HG03439 (cell line): Measurements from ENCODE around the gene KAZN.

Experiments
- ATAC-seq: cut with Tn5 transposase; IDR thresholded peaks from one replicate; pipeline ENCODE4 v1.9.1; 2021; ENCODE audit warnings: mild to moderate bottlenecking, moderate library complexity; ENCODE audit not compliant: unreplicated experiment

KAZN gene

GRCh38 chr1:14812189-14812588 lies 213.7 kb downstream of the KAZN start:
- ATAC-seq: no peak

GRCh38 chr1:14815175-14815877 lies 216.8 kb downstream of the KAZN start:
- ATAC-seq: no peak

- no peak for ATAC-seq
Measured at GRCh38 chr1:14817223-14818170, 219.0 kb downstream of the KAZN start.

- no peak for ATAC-seq
Measured at GRCh38 chr1:14820295-14821085, 222.0 kb downstream of the KAZN start.

GRCh38 chr1:14822493-14822892 lies 224.0 kb downstream of the KAZN start:
- no peak for ATAC-seq

- no peak for ATAC-seq
Measured at GRCh38 chr1:14822996-14823395, 224.5 kb downstream of the KAZN start.

- no peak for ATAC-seq
Measured at GRCh38 chr1:14824314-14824915, 225.9 kb downstream of the KAZN start.

GRCh38 chr1:14825396-14825795 lies 226.9 kb downstream of the KAZN start:
- ATAC-seq: no peak

- ATAC-seq: no peak
Measured at GRCh38 chr1:14826172-14826636, 227.7 kb downstream of the KAZN start.

GRCh38 chr1:14826731-14827326 lies 228.3 kb downstream of the KAZN start:
- ATAC-seq: no peak

GRCh38 chr1:14827870-14828269 lies 229.4 kb downstream of the KAZN start:
- ATAC-seq: no peak

GRCh38 chr1:14828665-14829064 lies 230.2 kb downstream of the KAZN start:
- no peak for ATAC-seq

GRCh38 chr1:14835725-14836124 lies 237.2 kb downstream of the KAZN start:
- no peak for ATAC-seq

GRCh38 chr1:14836426-14837140 lies 238.1 kb downstream of the KAZN start:
- no peak for ATAC-seq

GRCh38 chr1:14840374-14840773 lies 241.9 kb downstream of the KAZN start:
- no peak for ATAC-seq

GRCh38 chr1:14841456-14841855 lies 243.0 kb downstream of the KAZN start:
- no peak for ATAC-seq

GRCh38 chr1:14841951-14842350 lies 243.5 kb downstream of the KAZN start:
- no peak for ATAC-seq

GRCh38 chr1:14842361-14842760 lies 243.9 kb downstream of the KAZN start:
- ATAC-seq: no peak

- ATAC-seq: no peak
Measured at GRCh38 chr1:14842891-14843290, 244.4 kb downstream of the KAZN start.

- no peak for ATAC-seq
Measured at GRCh38 chr1:14843525-14843924, 245.0 kb downstream of the KAZN start.
